ENCODE data around the gene SFMBT2. TPM values are rescaled to one million over a fixed set of nuclear protein-coding genes. Genes with fewer than 3 reads are reported as not detected.
"Not testable (repeated sequence)": the region's sequence is repeated elsewhere in the genome, so short reads cannot be mapped to it uniquely, and the experiment has no call there.

The SFMBT2 gene
- total RNA-seq, 1 experiment from 2014 or later, result 0.02 TPM

- TF ChIP-seq REST (IDR thresholded peaks at IDR 0.05; ENCODE audit: low read depth) (no peak), ZFX (IDR thresholded peaks at IDR 0.05) (no peak)
Measured at GRCh38 chr10:7225133-7225532, 185.7 kb downstream of the SFMBT2 start (continued).

DNA sequence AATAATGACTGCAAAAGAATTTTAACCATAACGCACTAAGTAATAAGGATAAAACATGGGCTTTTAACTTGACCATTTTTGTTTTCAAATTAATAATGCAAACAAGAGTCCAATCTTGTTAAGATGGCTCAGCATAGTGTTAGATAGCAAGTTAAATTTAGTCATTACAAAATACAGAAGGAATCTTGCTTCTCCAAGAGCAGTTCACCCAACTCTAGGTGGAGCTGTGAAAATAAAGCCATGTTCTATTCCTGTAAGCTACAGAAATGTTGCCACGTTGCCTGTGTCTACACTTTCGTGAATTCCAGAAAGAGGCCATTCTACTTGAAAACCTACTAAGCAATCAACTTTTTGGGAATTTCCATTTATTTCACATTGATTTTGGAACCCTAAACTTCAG lies 191.9 kb downstream of the SFMBT2 start:
- Histone ChIP-seq H3K4me2 (ENCODE audit: low read length) (no peak overlapping the region), H3K9ac (ENCODE audit: low read length) (no peak overlapping the region), H3K27me3 (ENCODE audit: insufficient read depth, low read length) (no peaks in the 10 kb centered on the region), H2AFZ (ENCODE audit: low read depth, low read length, poor library complexity, severe bottlenecking) (no peak overlapping the region), H3K4me3 (replicated peaks in 1 of 2; ENCODE audit: low read depth in 1 of 2, low read length in 2 of 2) (no peak overlapping the region), H3K36me3 (ENCODE audit: control insufficient read depth in 1 of 2, insufficient read depth in 2 of 2, low read length in 2 of 2) (no peaks in the 10 kb centered on the region), H3K9me3 (ENCODE audit: control insufficient read depth in 1 of 2, insufficient read depth in 1 of 2, low read depth in 1 of 2, low read length in 2 of 2) (peaks cover 2 to 5% of the 10 kb centered on the region in 2 experiments; a peak in 3 of 4 replicates), H3K79me2 (ENCODE audit: insufficient read depth, low read length) (no peaks in the 10 kb centered on the region), H3K4me1 (ENCODE audit: control insufficient read depth in 1 of 2, insufficient read depth in 2 of 2, low read length in 2 of 2) (no peaks in the 10 kb centered on the region), H3K27ac (ENCODE audit: low read depth, low read length) (no peak overlapping the region), H3K9me2 (ENCODE audit: insufficient read depth) (no peaks in the 10 kb centered on the region), H4K20me1 (ENCODE audit: insufficient read depth) (no peaks in the 10 kb centered on the region)
- CTCF ChIA-PET, result interaction anchor here (1.4 kb wide), 1 partner anchor 82 kb away, joined by 5 read pairs; no protein-coding TSS in a partner anchor
- TF ChIP-seq SRF (IDR thresholded peaks at IDR 0.05; ENCODE audit: low read depth) (no peak), POLR2A (IDR thresholded peaks at IDR 0.05; ENCODE audit: borderline replicate concordance, extremely low read depth, insufficient read depth, insufficient read length) (no peak), TCF7L2 (IDR thresholded peaks at IDR 0.05; ENCODE audit: borderline replicate concordance, extremely low read depth, insufficient read depth, insufficient read length) (no peak)
- no TSS peak for BruUV-seq (replicated peaks)
- RAD21 ChIA-PET (ENCODE audit: low non-redundant PET in 1 of 2, low total read pairs in 2 of 2, uncharacterized antibody in 2 of 2, unreplicated experiment in 2 of 2), result no interaction called here
- DNase-seq (ENCODE audit: low read depth, low spot score), result no peak
- POLR2A ChIA-PET, result no interaction called here
- ATAC-seq, result no peak
- intact Hi-C loops (cut with micrococcal nuclease), result no loop called here

GRCh38 chr10:7212696-7213095 lies 198.1 kb downstream of the SFMBT2 start:
- H3K9ac ChIP-seq (ENCODE audit: low read length); H3K9me2 ChIP-seq (ENCODE audit: insufficient read depth); CTCF ChIA-PET; H3K4me2 ChIP-seq (ENCODE audit: low read length); RAD21 ChIA-PET (ENCODE audit: low non-redundant PET in 1 of 2, low total read pairs in 2 of 2, uncharacterized antibody in 2 of 2, unreplicated experiment in 2 of 2); H3K36me3 ChIP-seq (ENCODE audit: control insufficient read depth in 1 of 2, insufficient read depth in 2 of 2, low read length in 2 of 2); H2AFZ ChIP-seq (ENCODE audit: low read depth, low read length, poor library complexity, severe bottlenecking); ATAC-seq; H3K4me1 ChIP-seq (ENCODE audit: control insufficient read depth in 1 of 2, insufficient read depth in 2 of 2, low read length in 2 of 2); H3K27ac ChIP-seq (ENCODE audit: low read depth, low read length); POLR2A ChIA-PET; H3K9me3 ChIP-seq (ENCODE audit: control insufficient read depth in 1 of 2, insufficient read depth in 1 of 2, low read depth in 1 of 2, low read length in 2 of 2); H3K27me3 ChIP-seq (ENCODE audit: insufficient read depth, low read length); H3K79me2 ChIP-seq (ENCODE audit: insufficient read depth, low read length); H3K4me3 ChIP-seq (replicated peaks in 1 of 2; ENCODE audit: low read depth in 1 of 2, low read length in 2 of 2); BruUV-seq (replicated peaks); DNase-seq (ENCODE audit: low read depth, low spot score); H4K20me1 ChIP-seq (ENCODE audit: insufficient read depth); intact Hi-C loops (cut with micrococcal nuclease): not testable (repeated sequence)

Data from HCT116 (cell line).